Fibroblast of skin of right biceps (primary cell): ENCODE results near the gene ZNF277.
"Not testable (repeated sequence)": the region's sequence is repeated elsewhere in the genome, so short reads cannot be mapped to it uniquely, and the experiment has no call there.

Experiments
- DNase-seq: peaks from one replicate; pipeline ENCODE4 v3.0.0-alpha.2; 2013

Gene ZNF277

DNA sequence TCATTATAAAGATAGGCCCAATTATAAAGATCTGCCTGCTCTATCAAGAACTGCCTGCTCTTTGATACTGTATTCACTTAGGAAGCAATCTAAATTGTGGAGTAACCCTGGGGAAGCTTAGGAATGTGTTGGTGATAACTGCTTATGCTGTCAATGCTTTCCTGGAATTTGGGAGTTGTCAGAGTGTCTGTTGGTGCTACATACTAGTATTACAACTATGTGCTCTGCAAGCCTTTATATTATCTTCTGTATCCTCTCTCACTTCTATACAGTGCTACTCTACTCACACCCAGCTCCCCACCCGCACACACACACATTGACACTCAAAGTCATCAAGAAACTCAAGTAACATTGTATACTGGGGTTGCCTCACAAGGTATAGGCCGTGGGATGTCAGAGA lies 6.1 kb downstream of the ZNF277 start:
- DNase-seq: peak; percentile 36

- DNase-seq: no peak
Observed at GRCh38 chr7:112213735-112214134, 7.2 kb downstream of the ZNF277 start.

DNA sequence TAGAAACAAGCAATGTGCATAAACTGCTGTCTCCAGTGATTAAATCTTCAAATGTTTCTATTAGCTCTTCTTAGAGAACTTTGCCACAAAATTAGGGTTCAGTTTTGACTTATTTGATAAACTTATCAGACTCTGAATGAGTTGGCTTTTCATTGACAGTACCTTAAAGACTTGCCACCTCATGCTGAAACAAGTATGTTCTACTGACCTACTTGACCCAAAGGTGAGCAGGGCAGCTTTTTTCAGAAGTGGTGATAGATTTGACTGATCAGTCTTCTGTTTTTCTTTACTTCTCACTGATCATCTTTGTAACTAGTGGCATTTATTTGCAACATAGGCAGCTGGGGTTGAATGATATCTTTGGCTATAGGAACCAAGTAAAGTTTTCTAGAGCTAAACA lies 7.8 kb downstream of the ZNF277 start:
- DNase-seq: no peak

GRCh38 chr7:112214883-112215282 lies 8.4 kb downstream of the ZNF277 start:
- DNase-seq: no peak

- DNase-seq: no peak
Observed at GRCh38 chr7:112215787-112216186, 9.3 kb downstream of the ZNF277 start.

- no peak for DNase-seq
Observed at GRCh38 chr7:112220877-112221434, 14.5 kb downstream of the ZNF277 start.

- DNase-seq: no peak
Observed at GRCh38 chr7:112223310-112223709, 16.8 kb downstream of the ZNF277 start.

- DNase-seq: no peak
Observed at GRCh38 chr7:112224186-112224585, 17.7 kb downstream of the ZNF277 start.

- DNase-seq: no peak
Observed at GRCh38 chr7:112225006-112225405, 18.5 kb downstream of the ZNF277 start.

- DNase-seq: no peak
Observed at GRCh38 chr7:112226701-112227276, 20.3 kb downstream of the ZNF277 start.

DNA sequence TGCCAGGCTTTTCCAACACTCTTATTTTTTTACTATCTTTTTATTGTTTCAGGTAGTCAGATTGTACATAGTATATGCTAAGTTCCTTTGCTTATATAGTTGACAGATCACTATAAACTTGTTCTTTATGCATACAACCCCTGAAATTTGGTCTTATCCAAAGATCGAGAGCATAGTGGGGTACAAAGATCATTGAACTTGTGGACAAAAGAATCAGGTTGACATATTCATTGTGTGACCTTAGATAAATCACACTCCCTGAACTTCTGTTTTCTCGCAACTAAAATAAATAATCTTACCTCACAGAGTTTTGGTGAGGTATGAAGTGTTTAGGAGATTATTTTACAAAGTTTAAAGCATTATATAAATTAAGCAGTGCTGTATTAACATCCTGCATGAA lies 22.1 kb downstream of the ZNF277 start:
- DNase-seq: no peak

GRCh38 chr7:112232212-112232978 lies 25.9 kb downstream of the ZNF277 start:
- DNase-seq: no peak

DNA sequence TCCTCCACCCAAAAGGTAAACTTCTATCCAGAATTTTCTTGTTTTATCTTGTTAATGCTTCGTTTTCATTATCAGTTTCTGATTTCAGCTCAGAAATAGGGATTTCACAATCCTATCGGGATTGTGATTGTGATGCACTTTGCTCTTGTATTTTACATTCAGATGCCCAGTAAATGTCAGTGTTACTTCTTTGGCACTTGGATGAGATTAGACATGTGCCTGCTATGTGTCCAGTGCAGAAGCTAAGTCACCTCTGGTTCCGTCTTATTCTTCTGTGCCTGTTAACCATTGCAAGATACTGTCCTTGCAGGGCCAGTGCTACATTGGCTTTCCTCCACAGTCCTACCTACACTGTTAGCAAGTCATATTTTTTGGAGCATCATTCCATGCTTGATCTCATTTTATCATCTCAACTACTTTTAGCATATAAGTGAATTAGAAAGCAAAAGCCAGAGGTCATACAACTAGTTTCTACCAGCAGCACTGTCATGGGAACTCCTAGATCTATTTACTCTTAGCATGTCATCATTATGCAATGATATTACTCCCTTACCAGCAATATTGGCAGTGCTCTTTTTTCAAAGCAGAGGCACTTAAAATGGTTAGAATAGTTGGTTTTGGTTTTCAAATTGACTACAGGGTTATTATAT lies 26.7 kb downstream of the ZNF277 start:
- no peak for DNase-seq

DNA sequence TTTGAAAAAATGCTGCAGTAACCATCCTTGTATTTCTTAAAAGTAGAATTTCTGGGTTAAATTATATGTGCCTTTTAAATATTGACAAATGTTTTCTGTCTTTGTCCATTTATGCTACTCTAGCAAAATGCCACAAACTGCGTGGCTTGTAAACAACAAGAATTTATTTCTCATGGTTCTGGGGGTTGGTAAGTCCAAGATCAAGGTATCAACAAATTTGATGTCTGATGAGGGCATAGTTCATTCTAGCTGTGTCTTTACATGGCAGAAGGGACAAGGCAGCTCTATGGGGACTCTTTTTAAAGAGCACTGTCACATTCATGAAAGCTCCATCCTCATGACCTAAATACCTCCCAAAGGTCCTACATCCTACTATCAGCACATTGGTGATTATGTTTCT lies 27.7 kb downstream of the ZNF277 start:
- no peak for DNase-seq

- DNase-seq: no peak
Observed at GRCh38 chr7:112236597-112236996, 30.1 kb downstream of the ZNF277 start.

- no peak for DNase-seq
Observed at GRCh38 chr7:112238330-112238729, 31.8 kb downstream of the ZNF277 start.

GRCh38 chr7:112238852-112239610 lies 32.5 kb downstream of the ZNF277 start:
- peak; percentile 12 for DNase-seq

GRCh38 chr7:112248598-112248997 lies 42.1 kb downstream of the ZNF277 start:
- DNase-seq: no peak

GRCh38 chr7:112249967-112250366 lies 43.5 kb downstream of the ZNF277 start:
- not testable (repeated sequence) for DNase-seq

- no peak for DNase-seq
Observed at GRCh38 chr7:112252141-112252540, 45.6 kb downstream of the ZNF277 start.

GRCh38 chr7:112252691-112253090 lies 46.2 kb downstream of the ZNF277 start:
- DNase-seq: no peak

DNA sequence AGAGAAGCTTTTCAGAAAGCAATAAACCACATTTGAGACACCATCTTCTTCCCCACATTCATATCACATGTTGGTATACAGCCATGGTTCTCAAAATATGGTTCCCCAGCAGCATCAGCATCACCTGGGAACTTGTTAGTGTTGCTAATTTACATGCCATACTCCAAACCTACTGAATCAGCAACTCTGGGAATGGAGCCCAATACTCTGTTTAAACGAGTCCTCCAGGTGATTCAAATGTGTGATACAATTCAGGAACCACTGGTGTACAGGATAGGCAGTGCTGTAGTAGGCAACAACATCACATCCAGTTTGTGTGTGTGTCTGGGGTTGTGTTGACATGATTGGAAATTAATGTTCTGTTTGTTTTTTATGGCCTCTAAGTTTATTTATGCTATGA lies 47.7 kb downstream of the ZNF277 start:
- no peak for DNase-seq

DNA sequence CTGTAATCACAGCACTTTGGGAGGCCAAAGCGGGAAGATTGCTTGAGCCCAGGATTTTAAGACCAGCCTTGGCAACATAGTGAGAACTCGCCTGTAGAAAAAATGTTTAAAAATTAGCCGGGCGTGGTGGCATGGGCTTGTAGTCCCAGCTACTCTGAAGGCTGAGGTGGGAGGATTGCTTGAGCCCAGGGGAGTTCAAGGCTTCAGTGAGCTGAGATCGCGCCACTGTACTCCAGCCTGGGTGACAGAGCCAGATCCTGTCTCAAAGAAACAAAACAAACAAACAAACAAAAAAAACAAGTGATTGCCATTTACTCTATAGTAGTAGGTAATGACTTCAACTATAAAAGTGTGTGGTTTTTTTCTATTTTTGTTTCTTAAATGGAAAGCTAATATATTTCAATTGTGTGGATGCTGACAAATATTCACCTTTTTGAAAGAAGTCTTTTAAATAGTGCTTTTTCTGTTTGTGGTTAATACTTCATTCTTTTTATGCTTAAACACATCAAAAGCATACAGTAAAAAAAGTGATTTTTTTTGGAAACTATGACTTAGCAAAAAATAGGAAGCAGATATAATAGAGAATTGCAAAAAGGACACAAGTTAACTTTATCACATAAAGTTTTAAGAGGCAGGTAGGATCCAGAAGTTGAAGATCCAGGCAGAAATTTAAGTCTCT lies 48.4 kb downstream of the ZNF277 start:
- no peak for DNase-seq
